ENCODE results near the gene NRARP. TPM values are rescaled to one million over a fixed set of nuclear protein-coding genes. Genes with fewer than 3 reads are reported as not detected.

The NRARP gene
- total RNA-seq, 6 experiments from 2014 or later = 0.57 to 2.3 (median 0.98) TPM

DNA sequence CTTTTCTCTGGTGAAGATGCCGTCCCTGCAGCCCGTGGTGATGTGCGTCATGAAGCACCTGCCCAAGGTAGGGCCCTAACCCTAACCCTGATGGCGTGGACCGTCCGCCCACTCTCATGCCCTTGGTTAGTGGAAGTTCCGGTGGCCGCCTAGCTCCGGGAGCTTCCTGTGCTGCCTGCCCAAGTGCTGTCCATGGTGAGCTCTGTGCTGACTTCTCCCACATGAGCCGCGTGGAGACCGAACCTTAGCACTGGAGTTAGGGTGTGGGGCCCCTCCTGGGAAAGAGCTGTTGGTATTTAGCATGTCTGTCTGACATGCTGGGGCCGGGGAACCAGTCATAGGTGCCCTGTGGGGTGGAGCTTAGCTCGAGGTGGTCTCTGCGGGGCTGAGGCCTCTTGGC lies 45.7 kb downstream of the NRARP start:
- intact Hi-C loops (cut with DNase I) = no loop called here
- no peak for ATAC-seq

DNA sequence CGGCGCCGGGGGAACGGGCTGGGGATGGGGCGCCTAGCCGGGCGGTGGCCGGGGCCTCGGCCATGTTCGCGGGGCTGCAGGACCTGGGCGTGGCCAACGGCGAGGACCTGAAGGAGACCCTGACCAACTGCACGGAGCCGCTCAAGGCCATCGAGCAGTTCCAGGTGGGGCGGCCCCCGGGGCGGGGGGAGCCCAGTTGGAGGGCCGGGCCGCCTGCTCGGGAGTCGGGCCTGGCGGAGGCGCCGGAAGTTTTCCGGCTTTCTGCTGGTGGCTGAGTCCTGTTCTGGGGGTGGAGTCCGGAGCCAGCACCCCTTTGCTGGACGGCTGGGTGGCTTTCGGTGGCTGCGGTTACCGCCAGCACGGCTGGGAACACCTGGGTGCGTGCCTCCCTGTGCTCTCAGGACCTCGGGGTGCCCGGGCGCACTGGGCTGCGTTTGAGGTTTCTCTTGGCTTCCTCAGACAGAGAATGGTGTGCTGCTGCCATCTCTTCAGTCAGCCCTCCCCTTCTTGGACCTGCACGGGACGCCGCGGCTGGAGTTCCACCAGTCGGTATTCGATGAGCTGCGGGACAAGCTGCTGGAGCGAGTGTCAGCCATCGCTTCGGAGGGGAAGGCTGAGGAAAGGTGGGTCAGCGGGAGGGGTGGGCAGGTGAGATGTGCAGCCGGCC lies 46.5 kb downstream of the NRARP start:
- H3K4me3 ChIP-seq = peak overlapping the region; percentile 97 to 100 (median 98)
- H3K27ac ChIP-seq = peak overlapping the region; percentile 36 to 70 (median 54)
- peaks cover 0 to 16% (median 3%) of the 10 kb centered on the region in 4 donors for H3K4me1 ChIP-seq
- DNase-seq (peak in 1 of 3 donors; percentile 73), ATAC-seq (peak in 3 of 4 donors; percentile 8 to 20 (median 14))
- 3% methylated on average over 12 of the region's 51 CpGs for WGBS (ENCODE audit: insufficient coverage, low coverage, low lambda C conversion rate, missing lambda C conversion rate)
- H3K27me3 ChIP-seq = no peaks in the 10 kb centered on the region
- TF ChIP-seq, protein P1, sequence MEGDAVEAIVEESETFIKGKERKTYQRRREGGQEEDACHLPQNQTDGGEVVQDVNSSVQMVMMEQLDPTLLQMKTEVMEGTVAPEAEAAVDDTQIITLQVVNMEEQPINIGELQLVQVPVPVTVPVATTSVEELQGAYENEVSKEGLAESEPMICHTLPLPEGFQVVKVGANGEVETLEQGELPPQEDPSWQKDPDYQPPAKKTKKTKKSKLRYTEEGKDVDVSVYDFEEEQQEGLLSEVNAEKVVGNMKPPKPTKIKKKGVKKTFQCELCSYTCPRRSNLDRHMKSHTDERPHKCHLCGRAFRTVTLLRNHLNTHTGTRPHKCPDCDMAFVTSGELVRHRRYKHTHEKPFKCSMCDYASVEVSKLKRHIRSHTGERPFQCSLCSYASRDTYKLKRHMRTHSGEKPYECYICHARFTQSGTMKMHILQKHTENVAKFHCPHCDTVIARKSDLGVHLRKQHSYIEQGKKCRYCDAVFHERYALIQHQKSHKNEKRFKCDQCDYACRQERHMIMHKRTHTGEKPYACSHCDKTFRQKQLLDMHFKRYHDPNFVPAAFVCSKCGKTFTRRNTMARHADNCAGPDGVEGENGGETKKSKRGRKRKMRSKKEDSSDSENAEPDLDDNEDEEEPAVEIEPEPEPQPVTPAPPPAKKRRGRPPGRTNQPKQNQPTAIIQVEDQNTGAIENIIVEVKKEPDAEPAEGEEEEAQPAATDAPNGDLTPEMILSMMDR (IDR thresholded peaks at IDR 0.05) = no peak
- no peak for TF ChIP-seq POLR2A (IDR thresholded peaks at IDR 0.05)
- H3K9me3 ChIP-seq = no peaks in the 10 kb centered on the region
- H3K36me3 ChIP-seq = peaks cover 0 to 19% (median 0%) of the 10 kb centered on the region in 4 donors
- intact Hi-C loops (cut with DNase I) = no loop called here

More for the DNA sequence above, 45.7 kb downstream of the NRARP start:
- WGBS (ENCODE audit: insufficient coverage, low coverage, low lambda C conversion rate, missing lambda C conversion rate) = 79% methylated on average over 7 of the region's 15 CpGs
- Histone ChIP-seq H3K36me3 (peaks cover 0 to 19% (median 0%) of the 10 kb centered on the region in 4 donors), H3K4me1 (peaks cover 0 to 16% (median 3%) of the 10 kb centered on the region in 4 donors), H3K4me3 (peak overlapping the region in 2 of 3 donors; percentile 97 to 100), H3K27ac (no peak overlapping the region), H3K9me3 (no peaks in the 10 kb centered on the region), H3K27me3 (no peaks in the 10 kb centered on the region)
- TF ChIP-seq POLR2A (IDR thresholded peaks at IDR 0.05) = no peak
- TF ChIP-seq, protein P1 (IDR thresholded peaks at IDR 0.05) = no peak
- DNase-seq = no peak

DNA sequence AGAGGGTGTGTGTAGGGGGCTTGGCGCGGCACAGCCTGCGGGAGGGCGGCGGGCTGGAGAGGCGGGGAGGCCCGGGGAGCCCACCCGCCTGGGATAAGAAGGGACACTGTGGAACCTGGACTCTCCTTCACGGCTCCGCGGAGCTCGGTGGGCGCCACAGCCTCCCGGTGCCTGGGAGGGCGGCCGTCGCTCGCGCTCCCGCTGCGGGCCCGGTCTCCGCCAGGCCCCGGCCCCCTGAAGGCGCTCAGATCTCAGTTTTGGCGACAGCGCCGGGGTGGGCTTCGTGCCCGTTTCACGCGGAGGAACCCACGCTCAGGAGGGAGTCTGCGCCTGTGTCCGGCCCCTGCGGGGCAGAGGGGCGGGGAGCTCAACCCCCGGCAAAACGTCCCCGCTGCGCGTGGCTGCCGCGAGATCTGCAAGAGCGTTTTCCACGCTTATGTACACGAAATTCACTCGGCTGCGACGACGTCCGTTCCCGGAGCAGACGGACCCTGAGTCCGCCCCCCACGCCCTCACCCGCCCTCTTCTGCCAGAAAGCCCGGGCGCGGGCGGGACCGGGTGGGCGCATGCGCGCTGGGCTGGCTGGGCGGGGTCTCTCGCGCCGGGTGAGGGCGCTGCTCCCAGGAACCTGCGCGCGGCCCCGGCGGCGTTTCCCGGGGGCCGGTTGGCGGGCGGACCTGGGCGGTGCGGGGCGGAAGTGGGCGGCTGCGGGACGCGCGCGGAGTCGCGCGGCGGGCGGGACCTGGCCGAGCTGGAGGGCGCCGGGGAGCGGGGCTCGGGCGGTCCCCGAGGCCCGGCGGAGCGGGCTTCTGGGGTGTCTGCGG lies 47.2 kb downstream of the NRARP start, which contains the start of gene NELFB:
NELFB (plus strand) TSS at position 704 of the 824 bp plus-strand sequence.
- peak; percentile 94 to 96 (median 95) for DNase-seq
- Histone ChIP-seq H3K27ac (peak within 1 kb of the TSS; percentile 36 to 70 (median 60)), H3K4me3 (peak within 1 kb of the TSS; percentile 97 to 100 (median 98)), H3K36me3 (peaks cover 0 to 19% (median 0%) of the 10 kb centered on the region in 4 donors), H3K9me3 (no peaks in the 10 kb centered on the region), H3K4me1 (peaks cover 0 to 16% (median 3%) of the 10 kb centered on the region in 4 donors), H3K27me3 (no peaks in the 10 kb centered on the region)
- peak; percentile 81 to 90 (median 86) for ATAC-seq
- WGBS (ENCODE audit: insufficient coverage, low coverage, low lambda C conversion rate, missing lambda C conversion rate) = 0% methylated on average over 30 of the region's 105 CpGs
- intact Hi-C loops (cut with DNase I) = no loop called here
- TF ChIP-seq, protein P1 (IDR thresholded peaks at IDR 0.05) = peak in 1 of 4 donors; percentile 20
- TF ChIP-seq POLR2A (IDR thresholded peaks at IDR 0.05) = peak; percentile 71

- WGBS (ENCODE audit: insufficient coverage, low coverage, low lambda C conversion rate, missing lambda C conversion rate) = 35% methylated on average over 7 of the region's 21 CpGs
- H3K27ac ChIP-seq = peak overlapping the region in 1 of 3 donors; percentile 70
- intact Hi-C loops (cut with DNase I) = no loop called here
- H3K4me3 ChIP-seq = peak overlapping the region; percentile 97 to 100 (median 98)
- peaks cover 0 to 16% (median 3%) of the 10 kb centered on the region in 4 donors for H3K4me1 ChIP-seq
- H3K36me3 ChIP-seq = peaks cover 0 to 15% (median 0%) of the 10 kb centered on the region in 4 donors
- H3K9me3 ChIP-seq = no peaks in the 10 kb centered on the region
- TF ChIP-seq, protein P1 (IDR thresholded peaks at IDR 0.05) = no peak
- no peak for TF ChIP-seq POLR2A (IDR thresholded peaks at IDR 0.05)
- no peaks in the 10 kb centered on the region for H3K27me3 ChIP-seq
- peak in 2 of 3 donors; percentile 80 to 84 for DNase-seq
- peak; percentile 44 to 67 (median 58) for ATAC-seq
Observed at GRCh38 chr9:137253717-137254623, 48.1 kb downstream of the NRARP start.
